B cell (primary cell): ENCODE results near the gene SMIM41. TPM values are rescaled to one million over a fixed set of nuclear protein-coding genes. Genes with fewer than 3 reads are reported as not detected.

Experiments used
- ATAC-seq: fragments of 200-7000 bp; cut with Tn5 transposase; one replicate; pipeline ENCODE4 v1.10.0; 2021; ENCODE audit warnings: low read depth, mild to moderate bottlenecking, moderate number of reproducible peaks, moderate library complexity
- CTCF ChIA-PET: fragments of 350-600 bp; sonication (Branson Sonifier 250); formaldehyde crosslinking; loops from one replicate; lab custom pipeline; 2021; ENCODE audit warnings: antibody characterized with exemption, inconsistent platforms; lab: Charles Lee
- POLR2A ChIA-PET: fragments of 350-600 bp; sonication (Branson Sonifier 250); formaldehyde crosslinking; loops from one replicate; lab custom pipeline; 2021; ENCODE audit warnings: antibody characterized with exemption; lab: Charles Lee
- DNase-seq: peaks from one replicate; pipeline ENCODE4 v3.0.0; 2013
- H2AFZ ChIP-seq: 2 replicates; pipeline ENCODE4 v1.6.1; 2012; ENCODE audit warnings: mild to moderate bottlenecking, low read depth, low read length; ENCODE audit not compliant: insufficient read depth, poor library complexity, severe bottlenecking
- H3K27ac ChIP-seq, 2 donors: 1 replicate in 1 of 2; 2 replicates in 1 of 2; pipeline ENCODE4 v1.5.1; 2012 to 2013; ENCODE audit warnings: low read length in 2 of 2, mild to moderate bottlenecking in 2 of 2, moderate library complexity in 1 of 2
- H3K27me3 ChIP-seq, 4 experiments: fragments of 200-600 bp in 1 of 4; sonication (generic) in 1 of 4; replicated peaks in 1 of 4; 1 replicate in 2 of 4; 2 replicates in 2 of 4; pipeline versions ENCODE4 v1.6.1 to v1.7.0; 2013 to 2016; ENCODE audit warnings: low read length in 3 of 4, mild to moderate bottlenecking in 2 of 4, mixed read lengths in 1 of 4, moderate library complexity in 1 of 4; ENCODE audit not compliant: insufficient read depth in 4 of 4, control insufficient read depth in 3 of 4; ENCODE audit errors: control extremely low read depth in 1 of 4
- H3K36me3 ChIP-seq, 2 experiments: replicated peaks in 1 of 2; 1 replicate in 1 of 2; 2 replicates in 1 of 2; pipeline versions ENCODE4 v1.6.1 to v1.7.1; 2013; ENCODE audit warnings: low read length in 1 of 2; ENCODE audit not compliant: insufficient read depth in 2 of 2, control insufficient read depth in 1 of 2; ENCODE audit errors: control extremely low read depth in 1 of 2, extremely low read depth in 1 of 2
- H3K4me1 ChIP-seq, 2 donors: fragments of 200-600 bp in 1 of 2; sonication (generic) in 1 of 2; 1 replicate in 1 of 2; 2 replicates in 1 of 2; pipeline versions ENCODE4 v1.5.1 to v1.6.1; 2013 to 2017; ENCODE audit warnings: low read length in 2 of 2; ENCODE audit not compliant: control insufficient read depth in 2 of 2, insufficient read depth in 2 of 2
- H3K4me2 ChIP-seq: replicated peaks from 2 replicates; pipeline ENCODE3; 2012; ENCODE audit warnings: mild to moderate bottlenecking, low read depth, low read length; ENCODE audit not compliant: poor library complexity, severe bottlenecking
- H3K4me3 ChIP-seq, 5 experiments: fragments of 200-600 bp in 1 of 5; sonication (generic) in 1 of 5; 1 replicate in 3 of 5; 2 replicates in 2 of 5; pipeline versions ENCODE4 v1.5.1 to v1.7.0; 2011 to 2016; ENCODE audit warnings: low read length in 4 of 5, mild to moderate bottlenecking in 4 of 5, low read depth in 2 of 5, control low read depth in 1 of 5, moderate library complexity in 1 of 5; ENCODE audit not compliant: insufficient read depth in 1 of 5; ENCODE audit errors: control extremely low read depth in 1 of 5, extremely low read depth in 1 of 5
- H3K79me2 ChIP-seq: fragments of 200-600 bp; sonication (generic); one replicate; pipeline ENCODE4 v1.6.0; 2016; ENCODE audit warnings: low read length; ENCODE audit not compliant: control insufficient read depth, insufficient read depth
- H3K9ac ChIP-seq: fragments of 200-600 bp; sonication (generic); 2 replicates; pipeline ENCODE4 v1.6.1; 2017; ENCODE audit warnings: mild to moderate bottlenecking, low read length, moderate library complexity
- H3K9me3 ChIP-seq, 3 donors: one replicate each; pipeline versions ENCODE4 v1.6.1 to v1.7.1; 2013; ENCODE audit warnings: low read length in 2 of 3; ENCODE audit not compliant: control insufficient read depth in 2 of 3, insufficient read depth in 1 of 3; ENCODE audit errors: control extremely low read depth in 1 of 3
- H4K20me1 ChIP-seq: 2 replicates; pipeline ENCODE4 v1.6.0; 2012; ENCODE audit warnings: mild to moderate bottlenecking, low read length; ENCODE audit not compliant: insufficient read depth, control insufficient read depth, poor library complexity, severe bottlenecking
- H3K27ac Mint-ChIP-seq: one replicate; pipeline ENCODE4 v1.8.0; 2021; ENCODE audit warnings: mixed read lengths
- H3K27me3 Mint-ChIP-seq: one replicate; pipeline ENCODE4 v1.8.0; 2021; ENCODE audit warnings: mixed read lengths
- H3K4me1 Mint-ChIP-seq: one replicate; pipeline ENCODE4 v1.8.0; 2021; ENCODE audit warnings: mixed read lengths
- H3K4me3 Mint-ChIP-seq: one replicate; pipeline ENCODE4 v1.8.0; 2021; ENCODE audit warnings: mixed read lengths
- H3K9me3 Mint-ChIP-seq: one replicate; pipeline ENCODE4 v1.8.0; 2022; ENCODE audit warnings: mixed read lengths; ENCODE audit not compliant: insufficient read depth
- CTCF ChIP-seq: fragments of 200-600 bp; IDR thresholded peaks from one replicate; pipeline ENCODE4 v1.8.0; 2022; ENCODE audit warnings: antibody characterized with exemption, mild to moderate bottlenecking
- EZH2 ChIP-seq: IDR thresholded peaks from 2 replicates; pipeline ENCODE4 v1.6.1; 2012; ENCODE audit warnings: borderline replicate concordance, low read depth, mild to moderate bottlenecking, moderate library complexity, low read length; ENCODE audit not compliant: insufficient read depth, poor library complexity, severe bottlenecking
- WGBS: methylation state at CpG from one replicate; pipeline ENCODE4 v1.1.5; 2013; ENCODE audit warnings: missing lambda C conversion rate; ENCODE audit not compliant: insufficient coverage; 5-methylcytosine and 5-hydroxymethylcytosine counted together
- intact Hi-C: fragments of 100-400 bp; cut with micrococcal nuclease; formaldehyde crosslinking; loops from one replicate; pipeline ENCODE4 v1.10.0; 2022
- polyA plus RNA-seq: library from polyadenylated mRNA; depleted of rRNA; stranded (reverse); fragments of >200 nt; gene quantifications from 2 replicates; pipeline ENCODE4 v1.2.3, GENCODE V29; 2012
- total RNA-seq, 2 donors: library from RNA; stranded (reverse); fragments of 120-200 nt in 1 of 2; gene quantifications; 1 replicate in 1 of 2; 2 replicates in 1 of 2; pipeline versions ENCODE4 v1.2.3 to v1.2.4, GENCODE V29; 2013 to 2022

Gene SMIM41
- total and polyA plus RNA-seq, 2 donors (not counting 1 experiment from before 2014, with no cell fraction given) = 0.12 TPM; not detected in 1

GRCh38 chr12:52151837-52152783 is 72.6 kb downstream of the SMIM41 start:
- ChIA-PET CTCF (interaction anchor here (0.6 to 1.1 kb wide), 2 partner anchors 164 to 176 kb away, joined by 3 to 4 read pairs; no protein-coding TSS in a partner anchor), POLR2A (no interaction called here)
- Histone ChIP-seq H3K4me1 (peaks cover 4 to 21% of the 10 kb centered on the region in 2 donors), H3K9ac (no peak overlapping the region), H3K4me2 (peak overlapping the region; percentile 64), H3K36me3 (no peaks in the 10 kb centered on the region), H3K9me3 (no peaks in the 10 kb centered on the region), H3K27me3 (peaks cover 0 to 14% (median 2%) of the 10 kb centered on the region in 4 experiments), H4K20me1 (no peaks in the 10 kb centered on the region), H3K79me2 (no peaks in the 10 kb centered on the region), H3K27ac (no peak overlapping the region), H2AFZ (peak overlapping the region; percentile 56), H3K4me3 (peak overlapping the region in 2 of 5 experiments; percentile 11 to 26)
- 12% methylated on average over 58 of the region's 63 CpGs for WGBS
- Mint-ChIP-seq H3K4me3 (peak overlapping the region; percentile 18), H3K27ac (no peak overlapping the region), H3K27me3 (peaks cover 24% of the 10 kb centered on the region), H3K9me3 (no peaks in the 10 kb centered on the region), H3K4me1 (peaks cover 10% of the 10 kb centered on the region)
- intact Hi-C loops = loop anchor here (10.0 kb wide), 1 partner anchor 723 kb away; no protein-coding TSS in a partner anchor
- TF ChIP-seq CTCF = peak; percentile 87
- no peak for TF ChIP-seq EZH2
- peak; percentile 79 for ATAC-seq
- peak; percentile 71 for DNase-seq
